GM21737 (cell line): ENCODE data around the gene KLHL29.
"Not testable (repeated sequence)": the region's sequence is repeated elsewhere in the genome, so short reads cannot be mapped to it uniquely, and the experiment has no call there.

Experiments used
- ATAC-seq: cut with Tn5 transposase; IDR thresholded peaks from one replicate; pipeline ENCODE4 v1.9.1; 2021; ENCODE audit warnings: mild to moderate bottlenecking, moderate library complexity; ENCODE audit not compliant: unreplicated experiment

The KLHL29 gene

GRCh38 chr2:23698721-23699579 lies 314.0 kb downstream of the KLHL29 start:
- ATAC-seq: no peak

- ATAC-seq: no peak
These were observed 314.6 kb downstream of the KLHL29 start for GRCh38 chr2:23699580-23699925.

- ATAC-seq: no peak
These were observed 315.6 kb downstream of the KLHL29 start for GRCh38 chr2:23700627-23701026.

- ATAC-seq: no peak
These were observed 318.1 kb downstream of the KLHL29 start for GRCh38 chr2:23703037-23703582.

- ATAC-seq: no peak
These were observed 318.8 kb downstream of the KLHL29 start for GRCh38 chr2:23703583-23704385.

- no peak for ATAC-seq
These were observed 321.0 kb downstream of the KLHL29 start for GRCh38 chr2:23705771-23706612.

GRCh38 chr2:23706613-23707078 lies 321.7 kb downstream of the KLHL29 start:
- ATAC-seq: no peak

- no peak for ATAC-seq
These were observed 322.1 kb downstream of the KLHL29 start for GRCh38 chr2:23707096-23707495.

GRCh38 chr2:23708771-23709170 lies 323.8 kb downstream of the KLHL29 start:
- ATAC-seq: no peak

GRCh38 chr2:23709311-23709710 lies 324.3 kb downstream of the KLHL29 start:
- ATAC-seq: no peak

- no peak for ATAC-seq
These were observed 327.2 kb downstream of the KLHL29 start for GRCh38 chr2:23711979-23712755.

GRCh38 chr2:23712756-23713151 lies 327.8 kb downstream of the KLHL29 start:
- ATAC-seq: no peak

GRCh38 chr2:23713351-23713750 lies 328.4 kb downstream of the KLHL29 start:
- ATAC-seq: no peak

- no peak for ATAC-seq
These were observed 334.1 kb downstream of the KLHL29 start for GRCh38 chr2:23718931-23719700.

- no peak for ATAC-seq
These were observed 334.7 kb downstream of the KLHL29 start for GRCh38 chr2:23719716-23720115.

- no peak for ATAC-seq
These were observed 335.9 kb downstream of the KLHL29 start for GRCh38 chr2:23720705-23721453.

- ATAC-seq: no peak
These were observed 336.5 kb downstream of the KLHL29 start for GRCh38 chr2:23721454-23721826.

GRCh38 chr2:23722255-23722654 lies 337.3 kb downstream of the KLHL29 start:
- ATAC-seq: no peak

- not testable (repeated sequence) for ATAC-seq
These were observed 338.1 kb downstream of the KLHL29 start for GRCh38 chr2:23723029-23723428.
